Right lobe of liver (tissue), 4 donors: ENCODE data around the gene PRR14.

Source experiments
- POLR2A ChIP-seq: fragments of 450-650 bp; IDR thresholded peaks from one replicate; pipeline ENCODE4 v1.6.1; 2017; ENCODE audit warnings: antibody characterized with exemption, mild to moderate bottlenecking
- TF ChIP-seq, protein P1 (sequence below), 4 donors: fragments of 200-600 bp in 3 of 4; fragments of 450-650 bp in 1 of 4; IDR thresholded peaks; one replicate each; pipeline versions ENCODE4 v1.5.1 to v1.8.0; 2016 to 2022; ENCODE audit warnings: antibody characterized with exemption in 4 of 4, mild to moderate bottlenecking in 2 of 4
- donor health status: DM: no; HTN: no; CAD: no.
- donor health status: DM: no; HTN: no; CAD: no.
- donor health status: DM: no; HTN: yes; CAD: no.

DNA sequence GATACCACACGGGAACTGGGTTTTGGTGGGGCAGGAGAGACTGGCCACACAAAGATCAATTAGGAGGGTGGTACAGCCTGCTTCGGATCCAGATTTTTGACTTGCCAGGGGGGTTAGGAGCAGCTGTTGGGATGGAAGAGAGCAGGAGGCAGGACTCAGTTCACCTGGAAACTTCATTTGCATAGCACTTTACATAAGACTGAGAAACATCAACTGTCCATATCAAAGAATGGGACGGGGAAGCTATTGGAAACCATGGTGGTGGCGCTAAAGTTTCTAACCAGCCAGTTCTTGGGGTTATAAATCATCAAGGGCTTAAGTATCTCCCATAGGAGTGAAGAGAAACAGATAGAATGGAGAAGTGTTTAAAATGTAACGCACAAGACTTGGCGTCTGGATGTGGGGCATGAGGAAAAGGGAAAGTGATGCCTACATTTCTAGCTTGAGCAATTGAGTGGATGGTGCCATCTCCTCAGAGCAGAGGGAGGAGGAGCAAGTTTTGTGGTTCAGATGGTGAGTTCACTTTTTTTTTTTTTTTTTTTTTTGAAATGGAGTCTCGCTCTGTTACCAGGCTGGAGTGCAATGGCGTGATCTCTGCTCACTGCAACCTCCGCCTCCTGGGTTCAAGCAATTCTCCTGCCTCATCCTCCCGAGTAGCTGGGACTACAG lies 41.8 kb downstream of the PRR14 start:
- TF ChIP-seq, protein P1, sequence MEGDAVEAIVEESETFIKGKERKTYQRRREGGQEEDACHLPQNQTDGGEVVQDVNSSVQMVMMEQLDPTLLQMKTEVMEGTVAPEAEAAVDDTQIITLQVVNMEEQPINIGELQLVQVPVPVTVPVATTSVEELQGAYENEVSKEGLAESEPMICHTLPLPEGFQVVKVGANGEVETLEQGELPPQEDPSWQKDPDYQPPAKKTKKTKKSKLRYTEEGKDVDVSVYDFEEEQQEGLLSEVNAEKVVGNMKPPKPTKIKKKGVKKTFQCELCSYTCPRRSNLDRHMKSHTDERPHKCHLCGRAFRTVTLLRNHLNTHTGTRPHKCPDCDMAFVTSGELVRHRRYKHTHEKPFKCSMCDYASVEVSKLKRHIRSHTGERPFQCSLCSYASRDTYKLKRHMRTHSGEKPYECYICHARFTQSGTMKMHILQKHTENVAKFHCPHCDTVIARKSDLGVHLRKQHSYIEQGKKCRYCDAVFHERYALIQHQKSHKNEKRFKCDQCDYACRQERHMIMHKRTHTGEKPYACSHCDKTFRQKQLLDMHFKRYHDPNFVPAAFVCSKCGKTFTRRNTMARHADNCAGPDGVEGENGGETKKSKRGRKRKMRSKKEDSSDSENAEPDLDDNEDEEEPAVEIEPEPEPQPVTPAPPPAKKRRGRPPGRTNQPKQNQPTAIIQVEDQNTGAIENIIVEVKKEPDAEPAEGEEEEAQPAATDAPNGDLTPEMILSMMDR (IDR thresholded peaks at IDR 0.05) = no peak
- no peak for TF ChIP-seq POLR2A
